Esophagus squamous epithelium (tissue), 4 donors: ENCODE results near the gene RAB8A.

ENCODE experiments used
- CTCF ChIP-seq, 6 experiments: fragments of 450-650 bp in 4 of 6; fragments of 200-600 bp in 2 of 6; sonication (generic) in 2 of 6; IDR thresholded peaks; one replicate each; pipeline ENCODE4 v1.5.1; 2016 to 2019; ENCODE audit warnings: antibody characterized with exemption in 6 of 6, mild to moderate bottlenecking in 4 of 6, moderate library complexity in 4 of 6
- POLR2A ChIP-seq, 4 donors: fragments of 450-650 bp; IDR thresholded peaks; one replicate each; pipeline ENCODE4 v1.6.1; 2017; ENCODE audit warnings: antibody characterized with exemption in 4 of 4, mild to moderate bottlenecking in 4 of 4, moderate library complexity in 3 of 4

DNA sequence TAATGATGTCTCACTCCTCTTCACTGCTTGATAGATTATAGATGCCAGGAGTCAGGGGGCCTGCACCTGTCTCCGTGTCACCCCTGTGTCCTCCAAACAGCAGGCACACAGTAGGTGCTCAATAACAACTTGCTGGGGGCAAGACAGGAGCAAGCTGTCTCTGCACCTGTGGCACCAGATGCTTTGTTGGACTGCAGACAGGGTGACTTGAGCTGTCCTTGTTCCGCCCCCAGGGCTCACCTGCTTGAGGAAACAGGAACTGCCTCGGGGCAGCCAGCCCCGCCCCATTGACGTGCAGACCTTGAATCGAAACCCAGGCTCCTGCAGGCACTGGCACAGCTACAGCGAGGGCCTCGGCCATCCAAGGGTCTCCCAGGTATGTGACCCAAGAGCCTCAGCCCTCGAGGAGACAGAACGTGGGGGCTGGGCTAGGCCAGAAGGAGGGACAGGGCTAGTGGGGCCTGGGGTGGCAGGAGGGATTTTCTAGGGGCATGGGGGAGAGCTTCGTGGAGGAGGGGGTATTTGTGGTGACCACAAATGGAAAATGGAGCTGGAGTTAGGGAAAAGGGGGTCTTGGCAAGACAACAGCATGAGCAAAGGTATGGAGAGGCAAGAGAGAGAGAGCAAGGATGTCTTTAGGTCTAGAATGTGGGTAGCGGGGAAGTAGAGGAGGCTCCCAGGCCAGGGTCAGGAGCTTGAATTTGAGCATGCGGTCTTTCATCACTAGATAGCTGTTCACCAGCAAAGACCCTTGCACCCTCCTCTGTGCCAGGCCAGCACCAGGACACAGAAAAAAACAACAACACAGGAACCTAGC lies 31.9 kb downstream of the RAB8A start, which contains the start of gene HSH2D:
- TF ChIP-seq CTCF (IDR thresholded peaks at IDR 0.05) (peak in 1 of 6 experiments; percentile 25), POLR2A (IDR thresholded peaks at IDR 0.05) (peak in 1 of 4 donors; percentile 65)
